Ramos (cell line): Measurements from ENCODE around the gene UBE4A.

Experiments
- in situ Hi-C: fragments of 300-500 bp; cut with MboI; formaldehyde crosslinking; loops from one replicate; pipeline ENCODE4 v1.14.3; 2022; ENCODE audit warnings: low sequenced_read_pairs; ENCODE audit not compliant: unreplicated experiment

Gene UBE4A, protein sequence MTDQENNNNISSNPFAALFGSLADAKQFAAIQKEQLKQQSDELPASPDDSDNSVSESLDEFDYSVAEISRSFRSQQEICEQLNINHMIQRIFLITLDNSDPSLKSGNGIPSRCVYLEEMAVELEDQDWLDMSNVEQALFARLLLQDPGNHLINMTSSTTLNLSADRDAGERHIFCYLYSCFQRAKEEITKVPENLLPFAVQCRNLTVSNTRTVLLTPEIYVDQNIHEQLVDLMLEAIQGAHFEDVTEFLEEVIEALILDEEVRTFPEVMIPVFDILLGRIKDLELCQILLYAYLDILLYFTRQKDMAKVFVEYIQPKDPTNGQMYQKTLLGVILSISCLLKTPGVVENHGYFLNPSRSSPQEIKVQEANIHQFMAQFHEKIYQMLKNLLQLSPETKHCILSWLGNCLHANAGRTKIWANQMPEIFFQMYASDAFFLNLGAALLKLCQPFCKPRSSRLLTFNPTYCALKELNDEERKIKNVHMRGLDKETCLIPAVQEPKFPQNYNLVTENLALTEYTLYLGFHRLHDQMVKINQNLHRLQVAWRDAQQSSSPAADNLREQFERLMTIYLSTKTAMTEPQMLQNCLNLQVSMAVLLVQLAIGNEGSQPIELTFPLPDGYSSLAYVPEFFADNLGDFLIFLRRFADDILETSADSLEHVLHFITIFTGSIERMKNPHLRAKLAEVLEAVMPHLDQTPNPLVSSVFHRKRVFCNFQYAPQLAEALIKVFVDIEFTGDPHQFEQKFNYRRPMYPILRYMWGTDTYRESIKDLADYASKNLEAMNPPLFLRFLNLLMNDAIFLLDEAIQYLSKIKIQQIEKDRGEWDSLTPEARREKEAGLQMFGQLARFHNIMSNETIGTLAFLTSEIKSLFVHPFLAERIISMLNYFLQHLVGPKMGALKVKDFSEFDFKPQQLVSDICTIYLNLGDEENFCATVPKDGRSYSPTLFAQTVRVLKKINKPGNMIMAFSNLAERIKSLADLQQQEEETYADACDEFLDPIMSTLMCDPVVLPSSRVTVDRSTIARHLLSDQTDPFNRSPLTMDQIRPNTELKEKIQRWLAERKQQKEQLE

GRCh38 chr11:118359295-118359958, at the start of gene UBE4A:
Gene UBE4A, plus strand, starts transcription at chr11:118359600. Its CDS starts 5,481 bp downstream, at chr11:118365081.
- in situ Hi-C loops: no loop called here

DNA sequence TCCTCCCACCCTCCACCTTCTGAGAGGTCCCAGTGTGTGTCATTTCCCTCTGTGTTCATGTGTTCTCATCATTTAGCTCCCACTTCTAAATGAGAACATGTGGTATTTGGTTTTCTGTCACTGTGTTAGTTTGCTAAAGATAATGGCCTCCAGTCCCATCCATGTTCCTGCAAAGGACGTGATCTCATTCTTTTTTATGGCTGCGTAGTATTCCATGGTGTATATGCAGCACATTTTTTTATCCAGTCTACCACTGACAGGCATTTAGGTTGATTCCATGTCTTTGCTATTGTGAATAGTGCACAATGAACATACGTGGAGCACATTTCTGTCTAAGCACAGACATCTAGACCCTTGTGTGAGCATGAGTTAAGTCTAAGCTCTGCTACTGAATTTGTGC, 49.1 kb upstream of the UBE4A start:
- in situ Hi-C loops: no loop called here

- in situ Hi-C loops: no loop called here
Measured at GRCh38 chr11:118310781-118311485, 48.5 kb upstream of the UBE4A start.

DNA sequence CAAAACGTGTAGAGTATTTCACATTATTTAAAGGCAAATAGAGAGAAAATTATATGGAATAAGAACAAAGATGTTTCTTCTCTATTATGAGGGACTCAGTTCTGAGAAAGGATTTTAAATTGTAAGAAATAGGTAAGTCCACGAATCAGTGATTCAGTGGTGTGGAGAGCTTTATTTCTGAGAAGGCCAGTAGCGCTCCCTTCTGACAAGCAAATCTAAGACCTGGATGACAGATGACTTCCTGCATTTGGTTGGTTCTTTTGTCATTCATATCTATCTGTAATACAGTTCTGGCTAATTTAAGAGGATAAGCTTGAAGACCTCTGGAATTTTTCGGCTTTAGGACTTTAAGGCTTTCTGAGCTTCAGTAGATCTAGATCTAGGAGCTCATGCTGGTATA, 47.9 kb upstream of the UBE4A start:
- in situ Hi-C loops: no loop called here

DNA sequence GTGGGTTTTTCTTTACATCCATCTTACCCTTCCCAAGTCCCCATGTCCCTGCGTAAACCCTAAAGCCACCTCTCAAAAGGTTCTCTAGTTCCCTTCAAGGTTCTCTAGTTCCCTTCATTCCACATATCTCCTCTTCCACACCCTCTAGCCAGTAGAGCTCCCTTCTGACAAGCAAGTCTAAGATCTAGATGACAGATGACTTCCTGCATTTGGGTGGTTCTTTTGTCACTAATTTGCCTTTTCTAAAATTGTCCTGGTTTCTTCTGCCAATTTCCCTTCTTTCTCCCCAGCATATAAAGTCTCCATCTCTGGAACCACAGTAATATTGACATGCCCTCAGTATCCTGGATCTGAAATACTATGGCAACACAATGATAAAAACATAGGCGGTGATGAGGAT, 47.1 kb upstream of the UBE4A start:
- in situ Hi-C loops: no loop called here

- in situ Hi-C loops: no loop called here
Measured at GRCh38 chr11:118313242-118313641, 46.2 kb upstream of the UBE4A start.

- in situ Hi-C loops: no loop called here
Measured at GRCh38 chr11:118314988-118315411, 44.4 kb upstream of the UBE4A start.

- in situ Hi-C loops: no loop called here
Measured at GRCh38 chr11:118318124-118318523, 41.3 kb upstream of the UBE4A start.

DNA sequence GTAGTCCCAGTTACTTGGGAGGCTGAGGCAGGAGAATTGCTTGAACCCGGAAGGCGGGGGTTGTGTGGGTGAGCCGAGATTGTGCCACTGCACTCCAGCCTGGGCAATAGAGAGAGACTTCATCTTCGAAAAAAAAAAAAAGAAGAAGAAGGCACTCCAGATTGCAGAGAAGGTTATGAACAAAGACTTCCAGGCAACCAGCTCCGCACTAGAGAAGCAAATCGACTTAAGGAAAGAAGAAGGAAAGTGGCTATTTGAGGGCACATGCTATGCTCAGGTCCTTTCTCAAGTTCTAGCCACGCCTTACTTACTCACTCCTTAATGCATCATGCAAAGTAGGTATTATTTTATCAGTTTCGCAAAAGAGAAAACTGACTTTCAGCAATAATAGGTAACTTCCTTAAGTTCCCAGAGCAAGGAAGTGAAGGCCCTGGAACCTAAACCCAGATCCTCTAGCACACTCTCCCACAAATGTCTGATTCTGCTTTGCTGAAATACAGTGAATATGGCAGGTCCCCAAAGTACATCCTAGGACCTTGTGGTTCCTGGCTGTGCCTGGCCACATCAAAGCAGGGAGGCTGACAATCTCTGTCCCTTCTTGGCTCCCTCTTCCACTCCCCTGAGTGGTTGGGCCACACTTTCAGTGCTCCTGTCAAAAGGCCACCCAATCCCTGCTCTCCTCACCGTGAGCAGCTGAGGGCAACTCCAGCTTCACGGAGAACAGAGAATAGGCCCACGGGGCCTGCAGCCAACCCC, 40.6 kb upstream of the UBE4A start:
- in situ Hi-C loops: no loop called here

GRCh38 chr11:118319337-118319707, 40.1 kb upstream of the UBE4A start:
- in situ Hi-C loops: no loop called here

DNA sequence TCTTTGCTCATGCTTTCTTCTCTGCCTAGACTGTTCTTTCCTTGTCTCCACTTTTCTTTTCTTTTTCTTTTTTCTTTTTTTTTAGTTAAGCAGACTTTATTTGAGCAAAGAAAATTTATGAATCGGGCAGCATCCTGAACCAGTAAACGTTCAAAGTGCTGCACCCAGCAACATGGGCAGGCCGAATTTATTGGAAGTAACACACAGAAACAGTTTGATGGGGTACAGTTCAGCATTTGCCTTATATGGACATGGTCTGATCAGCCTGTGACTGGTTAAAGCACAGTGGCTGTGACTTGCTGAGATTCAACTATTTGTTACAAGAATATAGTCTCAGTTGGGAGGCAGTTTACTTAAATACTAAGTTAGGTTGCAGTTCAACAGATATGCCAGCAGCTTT, 38.9 kb upstream of the UBE4A start:
- in situ Hi-C loops: no loop called here

- in situ Hi-C loops: no loop called here
Measured at GRCh38 chr11:118321386-118322082, 37.9 kb upstream of the UBE4A start.

GRCh38 chr11:118322721-118323120, 36.7 kb upstream of the UBE4A start:
- in situ Hi-C loops: no loop called here

- in situ Hi-C loops: no loop called here
Measured at GRCh38 chr11:118325283-118325682, 34.1 kb upstream of the UBE4A start.

DNA sequence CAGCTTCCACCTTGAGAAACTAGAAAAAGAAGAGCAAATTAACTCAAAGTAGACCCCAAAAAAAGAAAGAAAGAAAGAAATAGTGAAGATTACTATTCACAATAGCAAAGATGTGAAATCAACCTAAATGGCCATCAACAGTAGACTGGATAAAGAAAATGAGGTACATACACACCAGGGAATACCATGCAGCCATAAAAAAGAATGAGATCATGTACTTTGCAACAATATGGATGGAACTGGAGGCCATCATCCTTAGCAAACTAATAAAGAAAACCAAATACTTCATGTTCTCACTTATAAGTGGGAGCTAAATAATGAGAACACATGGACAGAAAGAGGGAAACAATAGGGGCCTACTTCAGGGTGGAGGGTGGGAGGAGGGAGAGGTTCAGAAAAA, 30.7 kb upstream of the UBE4A start:
- in situ Hi-C loops: no loop called here

DNA sequence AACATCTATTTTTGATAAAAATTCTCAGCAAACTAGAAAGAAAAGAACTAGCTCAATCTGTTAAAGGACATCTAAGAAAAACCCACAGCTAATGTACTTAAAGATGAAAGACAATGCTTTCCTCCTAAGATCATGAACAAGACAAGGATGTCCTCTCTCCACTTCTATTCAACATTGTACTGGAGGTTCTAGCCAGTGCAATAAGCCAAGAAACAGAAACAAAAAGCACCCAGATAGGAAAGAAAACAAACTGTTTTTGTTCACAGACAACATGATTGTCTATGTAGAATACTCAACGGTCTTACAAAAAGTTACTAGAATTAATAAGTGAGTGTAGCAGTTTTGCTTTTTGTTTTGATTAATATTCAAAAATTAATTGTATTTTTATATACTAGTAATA, 24.7 kb upstream of the UBE4A start:
- in situ Hi-C loops: no loop called here

DNA sequence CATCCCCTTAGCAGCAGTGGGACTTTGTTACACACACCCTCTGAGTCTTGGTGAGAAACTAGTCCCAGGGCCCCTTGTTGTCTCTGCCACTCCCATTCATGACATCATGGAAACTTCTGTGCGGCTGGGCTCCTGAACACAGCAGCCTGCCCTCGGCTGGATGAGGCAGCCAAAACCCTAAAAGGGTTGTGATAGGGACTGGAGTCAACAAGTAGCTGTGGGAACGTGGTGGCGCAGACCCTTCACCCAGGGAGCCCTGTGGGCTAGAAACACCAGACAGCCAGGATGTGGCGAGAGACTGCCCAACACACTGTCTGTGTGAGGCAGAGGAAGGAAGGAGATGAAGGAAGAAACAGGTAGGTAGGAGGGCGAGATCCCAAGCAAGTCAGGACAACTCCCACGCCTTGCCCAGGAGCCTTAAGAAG, 20.8 kb upstream of the UBE4A start:
- in situ Hi-C loops: no loop called here

- in situ Hi-C loops: no loop called here
Measured at GRCh38 chr11:118339281-118339961, 20.0 kb upstream of the UBE4A start.
